MM.1S (cell line): ENCODE measurements around the gene BCAP31.

Source experiments
- CTCF ChIP-seq: fragments of 300-600 bp; sonication (generic); IDR thresholded peaks from 2 replicates; pipeline ENCODE4 v1.5.1; 2016; ENCODE audit warnings: antibody characterized with exemption, low read length, mixed read lengths
- EZH2 ChIP-seq: fragments of 300-600 bp; sonication (generic); optimal IDR thresholded peaks from 2 replicates; pipeline ENCODE3; 2017; ENCODE audit warnings: low read depth, mild to moderate bottlenecking, antibody characterized with exemption, low read length, mixed read lengths
- EZH2phosphoT487 ChIP-seq: fragments of 300-600 bp; sonication (generic); IDR thresholded peaks from 2 replicates; pipeline ENCODE4 v1.6.1; 2018; ENCODE audit warnings: antibody characterized with exemption, low read length

- TF ChIP-seq EZH2 (no peak), CTCF (no peak), EZH2phosphoT487 (no peak)
Measured at GRCh38 chrX:153744210-153745066, 20.3 kb upstream of the BCAP31 start.
